ENCODE measurements around the gene ITGA6.

DNA sequence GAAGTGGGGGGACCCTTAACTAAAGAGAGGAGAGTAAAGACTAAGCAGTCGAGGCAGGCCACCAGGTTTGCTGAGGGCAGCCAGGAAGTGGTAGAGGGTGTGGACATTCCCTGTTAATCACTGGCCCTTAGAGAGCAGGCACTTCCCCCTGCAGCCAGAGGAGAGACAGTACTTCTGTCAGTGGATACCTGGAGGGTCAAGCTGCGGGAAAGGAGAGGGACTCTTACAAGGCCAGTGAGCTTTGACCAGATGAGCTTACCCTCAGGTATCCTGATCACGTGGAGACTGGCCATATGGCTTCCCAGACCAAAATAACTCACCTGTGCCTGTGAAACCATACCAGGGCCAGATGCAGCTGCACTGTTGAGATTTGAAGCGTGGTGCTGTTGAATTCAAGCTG, 28.6 kb downstream of the ITGA6 start:
- TF ChIP-seq, protein P1, sequence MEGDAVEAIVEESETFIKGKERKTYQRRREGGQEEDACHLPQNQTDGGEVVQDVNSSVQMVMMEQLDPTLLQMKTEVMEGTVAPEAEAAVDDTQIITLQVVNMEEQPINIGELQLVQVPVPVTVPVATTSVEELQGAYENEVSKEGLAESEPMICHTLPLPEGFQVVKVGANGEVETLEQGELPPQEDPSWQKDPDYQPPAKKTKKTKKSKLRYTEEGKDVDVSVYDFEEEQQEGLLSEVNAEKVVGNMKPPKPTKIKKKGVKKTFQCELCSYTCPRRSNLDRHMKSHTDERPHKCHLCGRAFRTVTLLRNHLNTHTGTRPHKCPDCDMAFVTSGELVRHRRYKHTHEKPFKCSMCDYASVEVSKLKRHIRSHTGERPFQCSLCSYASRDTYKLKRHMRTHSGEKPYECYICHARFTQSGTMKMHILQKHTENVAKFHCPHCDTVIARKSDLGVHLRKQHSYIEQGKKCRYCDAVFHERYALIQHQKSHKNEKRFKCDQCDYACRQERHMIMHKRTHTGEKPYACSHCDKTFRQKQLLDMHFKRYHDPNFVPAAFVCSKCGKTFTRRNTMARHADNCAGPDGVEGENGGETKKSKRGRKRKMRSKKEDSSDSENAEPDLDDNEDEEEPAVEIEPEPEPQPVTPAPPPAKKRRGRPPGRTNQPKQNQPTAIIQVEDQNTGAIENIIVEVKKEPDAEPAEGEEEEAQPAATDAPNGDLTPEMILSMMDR (conservative IDR thresholded peaks at IDR 0.05; ENCODE audit: low read length), result no peak
- TF ChIP-seq EZH2phosphoT487 (IDR thresholded peaks at IDR 0.05; ENCODE audit: borderline replicate concordance, low read depth, low read length), result no peak

Measured in OCI-LY7 (cell line).